ENCODE results near the gene MIER2.

The MIER2 gene

GRCh38 chr19:328025-328505 lies 16.5 kb downstream of the MIER2 start:
- DNase-seq = no peak

- DNase-seq = no peak
Observed at GRCh38 chr19:327291-328024, 17.1 kb downstream of the MIER2 start.

GRCh38 chr19:326871-327270 lies 17.7 kb downstream of the MIER2 start:
- DNase-seq = no peak

GRCh38 chr19:325937-326565 lies 18.5 kb downstream of the MIER2 start:
- DNase-seq = no peak

- no peak for DNase-seq
Observed at GRCh38 chr19:325173-325936, 19.2 kb downstream of the MIER2 start.

- no peak for DNase-seq
Observed at GRCh38 chr19:324716-325115, 19.9 kb downstream of the MIER2 start.

- no peak for DNase-seq
Observed at GRCh38 chr19:322616-323015, 22.0 kb downstream of the MIER2 start.

GRCh38 chr19:318509-318774 lies 26.2 kb downstream of the MIER2 start:
- no peak for DNase-seq

GRCh38 chr19:317710-318508 lies 26.7 kb downstream of the MIER2 start:
- DNase-seq = no peak

- DNase-seq = no peak
Observed at GRCh38 chr19:315811-316210, 28.8 kb downstream of the MIER2 start.

- DNase-seq = no peak
Observed at GRCh38 chr19:313988-314815, 30.4 kb downstream of the MIER2 start.

- no peak for DNase-seq
Observed at GRCh38 chr19:313169-313987, 31.2 kb downstream of the MIER2 start.

- no peak for DNase-seq
Observed at GRCh38 chr19:311813-312261, 32.8 kb downstream of the MIER2 start.

- no peak for DNase-seq
Observed at GRCh38 chr19:310781-311496, 33.7 kb downstream of the MIER2 start.

- DNase-seq = no peak
Observed at GRCh38 chr19:310141-310651, 34.4 kb downstream of the MIER2 start.

GRCh38 chr19:309206-309565 lies 35.4 kb downstream of the MIER2 start:
- no peak for DNase-seq

GRCh38 chr19:308471-309205 lies 36.0 kb downstream of the MIER2 start:
- DNase-seq = no peak

GRCh38 chr19:307793-308420 lies 36.7 kb downstream of the MIER2 start:
- DNase-seq = no peak

GRCh38 chr19:307111-307531 lies 37.5 kb downstream of the MIER2 start:
- no peak for DNase-seq
